Endothelial cell of umbilical vein (primary cell): ENCODE results near the gene EML6.

Source experiments
- CTCF ChIP-seq, 2 donors: IDR thresholded peaks; 1 replicate in 1 of 2; 2 replicates in 1 of 2; pipeline ENCODE4 v1.5.1; 2011; ENCODE audit warnings: low read length in 2 of 2, mild to moderate bottlenecking in 2 of 2, moderate library complexity in 2 of 2, control low read depth in 1 of 2, inconsistent platforms in 1 of 2, low read depth in 1 of 2; ENCODE audit not compliant: insufficient read depth in 1 of 2; ENCODE audit errors: extremely low read depth in 1 of 2
- EZH2 ChIP-seq: IDR thresholded peaks from 2 replicates; pipeline ENCODE4 v1.6.1; 2012; ENCODE audit warnings: borderline replicate concordance, low read depth, mild to moderate bottlenecking, moderate library complexity, low read length, inconsistent platforms; ENCODE audit not compliant: severe bottlenecking
- FOS ChIP-seq: IDR thresholded peaks from 2 replicates; pipeline ENCODE4 v1.6.1; 2011; ENCODE audit warnings: mild to moderate bottlenecking, low read length, moderate library complexity, borderline replicate concordance; ENCODE audit not compliant: insufficient read depth
- GATA2 ChIP-seq: IDR thresholded peaks from 2 replicates; pipeline ENCODE4 v1.7.0; 2011; ENCODE audit warnings: low read depth, mild to moderate bottlenecking, moderate library complexity, mixed read lengths, low read length; ENCODE audit not compliant: insufficient read length, insufficient read depth
- MAX ChIP-seq: IDR thresholded peaks from 2 replicates; pipeline ENCODE4 v1.6.1; 2011; ENCODE audit not compliant: insufficient read depth, insufficient read length
- MYC ChIP-seq: IDR thresholded peaks from one replicate; pipeline ENCODE4 v1.6.1; 2011; ENCODE audit warnings: mild to moderate bottlenecking, low read depth, low read length
- POLR2A ChIP-seq: IDR thresholded peaks from 2 replicates; pipeline ENCODE4 v1.6.1; 2012; ENCODE audit warnings: low read depth, mild to moderate bottlenecking, control low read depth, low read length
- POLR2AphosphoS5 ChIP-seq: IDR thresholded peaks from 2 replicates; pipeline ENCODE4 v1.6.1; 2012; ENCODE audit warnings: low read depth, mild to moderate bottlenecking, control low read depth, low read length, moderate library complexity; ENCODE audit not compliant: insufficient read depth

GRCh38 chr2:54983345-54984220, 260.1 kb downstream of the EML6 start:
- TF ChIP-seq CTCF (IDR thresholded peaks at IDR 0.05; ENCODE audit: extremely low read depth in 1 of 2, insufficient read depth in 1 of 2, low read depth in 1 of 2, low read length in 2 of 2) (no peak), EZH2 (no peak), POLR2A (no peak), MAX (no peak), MYC (no peak), POLR2AphosphoS5 (peak; percentile 20), FOS (peak; percentile 72), GATA2 (no peak)
